ENCODE data around the gene SPRR4.

SPRR4 gene, protein sequence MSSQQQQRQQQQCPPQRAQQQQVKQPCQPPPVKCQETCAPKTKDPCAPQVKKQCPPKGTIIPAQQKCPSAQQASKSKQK

DNA sequence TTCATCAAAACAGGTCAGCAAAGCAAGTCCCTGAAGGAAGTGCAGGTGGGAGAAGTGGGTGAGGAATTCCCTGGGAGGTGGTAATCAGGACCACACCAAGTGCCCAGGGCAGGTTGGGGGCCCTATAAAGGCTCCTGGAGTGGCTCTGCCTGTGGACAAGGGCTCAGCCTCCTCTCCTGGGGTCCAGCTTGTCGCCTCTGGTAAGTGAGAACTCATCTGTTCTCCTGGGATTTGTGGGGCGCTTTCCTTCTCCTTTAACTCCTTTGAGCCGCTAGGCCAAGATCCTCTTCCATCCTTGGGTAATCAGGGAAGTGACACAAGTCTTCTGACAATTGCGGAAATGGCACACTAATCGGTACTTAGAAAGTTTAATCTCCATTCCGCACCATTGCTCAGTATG, at the start of gene SPRR4:
SPRR4 (plus strand) TSS at position 154 of the 400 bp plus-strand sequence. CDS start 1,243 bp downstream, outside the sequence.
- in situ Hi-C loops (cut with HindIII; ENCODE audit: low sequenced_read_pairs): no loop called here

DNA sequence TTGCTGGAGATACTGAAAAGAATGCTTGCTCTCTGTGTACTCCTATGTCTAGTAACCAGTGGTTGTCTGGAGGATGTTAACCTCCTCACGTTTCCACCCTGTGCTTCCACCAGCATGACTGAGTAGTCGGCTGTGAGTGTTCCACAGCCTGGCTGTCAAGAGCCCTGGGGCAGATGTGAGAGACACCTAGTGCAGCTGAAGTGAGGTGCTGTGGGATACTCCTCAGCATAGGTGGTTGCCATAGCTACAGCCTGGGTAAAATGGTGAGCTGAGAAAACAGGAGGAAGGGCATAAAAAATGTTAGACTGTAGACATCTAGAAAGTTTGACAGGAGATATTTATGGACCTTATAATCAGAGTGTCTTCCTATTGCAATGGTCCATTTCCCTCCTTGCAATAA, 46.3 kb upstream of the SPRR4 start:
- in situ Hi-C loops (cut with HindIII; ENCODE audit: low sequenced_read_pairs): no loop called here

DNA sequence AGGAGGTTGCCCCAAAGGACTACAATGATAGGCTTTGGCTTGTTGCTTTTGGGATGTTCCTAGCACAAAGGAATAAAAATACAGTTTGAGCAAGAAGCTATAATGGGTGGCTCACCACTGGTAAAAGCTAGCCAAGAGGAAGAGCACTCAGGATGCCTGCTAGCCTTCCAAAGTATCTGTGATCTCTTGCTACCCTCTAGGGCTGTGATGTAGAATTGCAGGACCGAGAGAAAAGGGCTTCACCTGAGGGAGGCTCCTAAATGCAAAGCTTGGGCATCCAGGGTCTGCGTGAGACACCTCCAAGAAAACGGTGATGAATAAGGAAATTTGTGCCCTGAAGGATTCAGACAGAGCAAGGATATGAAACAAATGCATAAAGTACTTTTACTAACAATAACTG, 44.4 kb upstream of the SPRR4 start:
- in situ Hi-C loops (cut with HindIII; ENCODE audit: low sequenced_read_pairs): no loop called here

DNA sequence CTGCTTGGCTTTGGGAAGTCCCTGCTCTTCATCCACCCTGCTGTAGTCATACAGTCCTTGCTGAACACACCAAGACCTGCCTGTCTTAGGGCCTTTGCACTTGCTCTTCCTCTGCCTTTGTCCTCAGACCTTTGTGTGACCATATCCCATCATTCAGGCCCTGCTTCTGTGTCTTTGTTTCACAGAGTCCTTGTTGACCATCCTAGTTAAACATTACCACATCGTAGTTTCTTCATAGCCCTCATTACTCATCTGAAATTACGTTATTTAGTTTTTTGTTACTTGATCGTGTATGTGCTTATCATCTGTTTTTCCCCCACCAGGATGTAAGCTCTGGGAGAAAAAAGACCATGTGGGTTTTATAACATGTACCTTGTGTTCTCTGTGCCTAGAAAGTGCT, 41.8 kb upstream of the SPRR4 start:
- in situ Hi-C loops (cut with HindIII; ENCODE audit: low sequenced_read_pairs): no loop called here

DNA sequence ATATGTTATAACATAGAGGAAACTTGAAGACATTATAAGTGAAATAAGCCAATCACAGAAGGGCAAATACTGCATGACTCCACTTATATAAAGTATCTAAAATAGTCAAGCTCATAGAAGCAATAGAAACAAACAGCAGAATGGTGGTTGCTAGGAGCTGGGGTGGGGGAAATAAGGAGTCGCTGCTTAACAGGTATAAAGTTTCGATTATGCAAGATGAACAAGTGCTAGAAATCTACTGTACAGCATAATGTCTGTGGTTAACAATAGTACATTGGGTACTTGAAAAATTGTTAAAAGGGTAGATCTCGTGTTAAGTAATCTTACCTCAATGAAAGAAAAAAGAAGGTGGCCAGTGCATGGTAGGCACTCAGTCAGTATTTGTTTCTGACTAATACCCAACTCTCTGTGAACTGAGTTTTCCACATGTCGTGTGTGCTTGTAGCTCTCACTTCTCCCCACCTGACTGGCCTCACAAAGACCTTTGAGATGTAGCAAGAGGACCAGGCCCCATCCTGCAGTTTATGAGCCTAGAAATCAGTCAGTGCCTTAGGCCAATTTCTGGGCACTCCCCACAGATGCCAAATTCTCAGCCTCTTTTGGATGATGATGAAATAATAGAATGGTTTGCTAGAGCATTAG, 38.2 kb upstream of the SPRR4 start:
- in situ Hi-C loops (cut with HindIII; ENCODE audit: low sequenced_read_pairs): no loop called here

DNA sequence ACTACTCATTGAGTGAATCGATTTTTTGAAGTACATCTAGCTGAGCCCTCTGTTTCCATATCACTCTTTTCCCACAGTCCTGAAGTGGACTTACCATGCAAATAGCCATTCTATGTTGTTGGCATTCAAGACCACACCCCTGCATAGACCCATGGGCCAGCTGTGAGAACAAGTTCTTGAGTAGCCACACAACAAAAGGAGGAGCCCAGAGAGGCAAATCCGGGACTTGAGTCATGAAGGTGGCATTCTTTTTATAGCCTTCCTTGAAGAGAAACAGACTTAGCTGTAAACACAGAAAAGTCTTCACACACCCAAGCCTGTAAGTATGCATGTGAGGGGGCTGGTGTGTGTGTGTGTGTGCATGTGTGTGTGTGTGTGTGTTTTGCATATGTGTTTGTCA, 37.3 kb upstream of the SPRR4 start:
- in situ Hi-C loops (cut with HindIII; ENCODE audit: low sequenced_read_pairs): no loop called here

DNA sequence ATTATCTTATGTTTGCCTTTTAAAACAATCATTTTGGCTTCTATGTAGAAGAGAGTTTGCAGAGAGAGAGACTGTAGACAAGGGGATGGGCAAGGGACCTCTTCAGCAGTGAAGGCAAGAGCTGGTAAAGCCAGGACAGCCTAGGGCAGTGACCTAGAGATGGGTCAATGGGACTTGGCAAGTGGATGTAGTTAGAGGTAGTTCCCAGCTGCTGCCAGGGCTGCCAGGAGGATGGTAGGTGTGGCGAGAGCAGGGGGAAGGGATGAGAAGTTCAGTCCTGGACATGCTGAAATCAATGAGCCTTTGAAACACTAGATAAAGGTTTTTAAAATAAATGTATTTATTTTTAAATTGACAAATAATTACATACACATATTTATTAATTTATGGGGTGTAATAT, 29.8 kb upstream of the SPRR4 start:
- in situ Hi-C loops (cut with HindIII; ENCODE audit: low sequenced_read_pairs): no loop called here

DNA sequence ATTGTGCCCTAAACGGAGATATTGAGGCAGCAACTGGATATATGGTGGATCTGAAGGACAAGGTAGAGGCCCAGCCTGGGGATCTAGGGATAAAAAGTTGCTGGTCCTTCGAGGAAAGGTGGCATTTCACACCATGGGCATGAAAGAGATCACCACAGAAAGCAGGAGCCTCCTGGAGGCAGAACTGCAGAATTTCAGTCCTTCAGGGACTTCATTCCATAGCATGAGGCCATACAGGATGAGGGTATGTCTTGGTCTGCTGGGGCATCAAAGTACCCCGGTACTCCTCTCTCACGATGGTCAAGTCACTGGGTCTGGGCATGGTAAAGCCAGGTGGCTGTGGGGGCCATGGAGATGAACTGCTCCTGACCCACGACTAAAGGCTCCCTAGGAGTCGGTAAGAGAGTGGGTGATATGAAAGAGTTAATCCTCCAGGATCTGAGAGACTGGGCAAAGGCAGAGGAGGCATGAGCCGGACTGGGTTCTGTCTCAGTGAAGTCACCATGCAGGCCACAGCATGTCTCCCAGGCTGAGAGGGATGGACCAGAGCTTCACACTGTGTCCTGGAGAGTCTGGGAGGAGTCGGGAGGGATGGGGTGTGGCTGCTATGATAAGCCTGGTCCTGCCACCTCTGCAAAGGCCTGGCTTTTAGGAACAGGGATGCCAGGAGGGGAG, 29.3 kb upstream of the SPRR4 start:
- in situ Hi-C loops (cut with HindIII; ENCODE audit: low sequenced_read_pairs): no loop called here

DNA sequence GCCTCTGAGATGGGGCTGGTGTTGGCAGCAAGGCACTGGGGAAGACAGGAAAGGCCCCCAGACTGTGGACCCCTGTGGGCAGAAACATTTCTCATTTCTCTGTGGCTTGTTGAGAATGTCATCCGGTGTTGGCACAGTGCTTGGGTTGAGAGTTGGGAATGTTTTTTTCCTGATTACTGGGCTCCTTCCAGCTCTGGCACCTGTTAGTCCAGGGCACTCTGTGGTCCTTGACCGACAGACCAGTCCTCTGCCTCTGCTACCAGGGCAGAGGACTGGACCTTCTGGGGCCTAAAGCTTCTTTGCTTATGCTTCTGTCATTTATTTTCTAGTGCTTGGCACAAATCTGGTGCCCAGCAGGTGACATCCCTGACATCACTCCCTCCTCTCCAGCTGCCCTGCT, 28.3 kb upstream of the SPRR4 start:
- in situ Hi-C loops (cut with HindIII; ENCODE audit: low sequenced_read_pairs): no loop called here

DNA sequence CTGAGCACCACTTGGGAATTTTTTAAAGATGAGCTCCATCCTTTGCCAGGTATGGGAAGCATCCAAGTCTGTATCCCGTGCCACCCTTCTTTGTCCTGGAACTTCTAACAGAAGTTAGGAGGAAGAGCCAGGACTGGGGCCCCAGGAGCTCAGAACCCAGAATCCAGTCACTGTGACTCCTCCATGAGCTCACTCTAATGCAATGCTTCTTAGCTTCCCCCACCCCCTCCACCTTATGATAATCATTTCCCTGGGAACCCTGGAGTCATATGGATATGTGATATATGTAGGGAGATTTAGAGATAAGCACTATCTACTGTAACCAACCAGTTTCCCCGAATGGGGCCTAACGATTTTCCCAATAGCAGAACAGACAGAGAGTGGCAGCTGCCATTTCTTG, 24.2 kb upstream of the SPRR4 start:
- in situ Hi-C loops (cut with HindIII; ENCODE audit: low sequenced_read_pairs): no loop called here

DNA sequence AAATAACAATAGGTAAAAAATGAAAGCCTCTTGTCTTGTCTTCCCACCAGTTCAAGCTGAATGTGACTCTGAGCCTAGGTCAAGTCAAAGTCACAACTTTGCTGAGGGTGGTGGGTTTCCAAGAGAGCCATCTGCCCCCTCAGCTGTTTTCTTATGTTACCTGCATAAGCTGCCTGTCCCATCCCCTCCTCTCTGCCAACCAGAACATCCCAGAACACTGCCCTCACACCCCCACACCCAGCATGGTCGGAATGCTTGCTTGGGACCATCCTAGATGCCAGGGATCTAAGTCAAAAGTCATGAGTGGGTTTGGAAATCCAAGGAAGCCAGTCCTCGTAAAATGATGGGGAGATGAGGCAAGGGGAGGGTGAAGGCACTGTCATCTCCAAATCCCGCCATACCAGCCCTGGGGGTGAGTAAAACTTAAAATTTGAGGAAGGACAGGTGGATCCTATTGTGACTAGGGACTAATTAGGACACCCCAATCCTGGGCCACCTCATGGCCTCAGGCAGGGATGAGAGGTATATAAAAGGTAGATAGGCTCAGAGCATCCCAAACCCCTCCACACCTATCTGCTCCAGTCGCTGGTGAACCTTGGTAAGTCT, 23.7 kb upstream of the SPRR4 start, which contains the start of gene SPRR5:
SPRR5 (plus strand) TSS at position 556 of the 606 bp plus-strand sequence. CDS start 1,349 bp downstream, outside the sequence.
- in situ Hi-C loops (cut with HindIII; ENCODE audit: low sequenced_read_pairs): no loop called here

DNA sequence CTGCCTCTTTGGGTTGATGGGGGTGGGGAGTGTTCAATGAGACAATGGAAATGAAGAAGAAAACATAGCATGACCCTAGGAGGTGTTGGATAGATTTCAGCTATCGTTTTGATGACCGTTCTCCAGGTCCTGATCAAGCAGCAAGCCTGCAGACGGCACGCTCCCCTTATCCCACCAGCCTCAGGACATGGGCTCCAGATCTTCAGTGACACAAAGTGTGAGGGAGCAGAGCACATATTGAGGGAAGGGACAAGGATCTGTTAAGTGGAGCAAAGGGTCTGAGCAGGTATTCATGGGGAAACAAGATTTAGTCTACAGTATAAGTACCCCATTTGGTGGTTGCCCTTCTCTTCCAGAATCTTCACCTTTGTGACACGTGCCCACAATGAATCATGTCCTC, 18.7 kb upstream of the SPRR4 start:
- in situ Hi-C loops (cut with HindIII; ENCODE audit: low sequenced_read_pairs): no loop called here

DNA sequence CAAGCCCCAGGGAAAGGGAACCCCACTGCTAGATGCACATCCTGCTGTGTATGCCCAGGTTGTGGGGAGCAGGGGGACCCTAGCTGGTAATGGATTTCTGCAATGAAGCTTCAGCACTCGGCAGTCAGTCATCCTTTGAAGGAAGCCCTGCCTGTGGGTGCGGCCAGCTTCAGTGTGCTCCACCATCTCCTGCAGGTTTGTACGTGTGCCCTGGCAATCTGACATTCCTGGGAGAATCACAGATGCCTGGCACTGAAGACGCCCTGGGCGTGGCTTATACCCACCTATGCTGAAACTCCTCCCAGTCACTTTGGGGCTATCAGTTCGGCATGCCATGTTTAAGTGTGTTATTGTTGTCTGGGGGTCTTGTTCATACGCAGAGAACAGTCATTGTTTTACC, 16.7 kb upstream of the SPRR4 start:
- in situ Hi-C loops (cut with HindIII; ENCODE audit: low sequenced_read_pairs): no loop called here

DNA sequence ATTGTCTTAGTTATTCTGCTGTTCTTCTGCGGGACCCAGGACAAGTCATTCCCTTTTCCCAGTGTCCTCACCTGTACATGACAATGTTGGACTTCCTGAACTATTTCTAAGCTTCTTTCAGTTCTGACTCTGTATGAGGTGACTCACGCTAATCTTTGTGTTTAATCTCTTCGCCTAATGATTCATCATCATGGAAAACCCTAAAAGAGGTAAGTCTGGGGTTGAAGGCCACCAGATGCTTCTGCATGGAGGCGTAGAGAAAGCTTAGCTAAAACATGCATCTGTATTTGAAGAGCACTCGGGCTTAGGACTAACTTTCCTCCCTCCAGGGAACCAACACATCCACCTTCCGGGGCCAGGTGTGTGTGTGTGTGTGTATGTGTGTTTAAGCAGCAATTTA, 16.0 kb upstream of the SPRR4 start:
- in situ Hi-C loops (cut with HindIII; ENCODE audit: low sequenced_read_pairs): no loop called here

DNA sequence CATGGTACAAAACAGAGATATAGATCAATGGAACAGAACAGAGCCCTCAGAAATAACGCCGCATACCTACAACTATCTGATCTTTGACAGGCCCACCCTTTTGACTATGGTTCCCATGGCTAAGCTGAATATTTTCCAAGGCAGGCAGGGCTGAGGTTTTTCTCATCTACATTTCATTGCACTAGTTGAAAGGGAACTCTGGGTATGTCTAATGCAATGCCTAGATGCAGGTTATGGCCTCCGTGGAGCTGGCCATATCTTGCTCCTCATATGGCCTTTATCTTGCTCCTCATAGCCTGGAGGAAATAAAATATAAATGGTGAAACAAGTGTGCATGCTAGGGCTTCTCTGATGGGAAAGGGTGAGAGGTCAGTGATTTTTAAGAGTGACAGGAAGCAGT, 12.9 kb upstream of the SPRR4 start:
- in situ Hi-C loops (cut with HindIII; ENCODE audit: low sequenced_read_pairs): no loop called here

DNA sequence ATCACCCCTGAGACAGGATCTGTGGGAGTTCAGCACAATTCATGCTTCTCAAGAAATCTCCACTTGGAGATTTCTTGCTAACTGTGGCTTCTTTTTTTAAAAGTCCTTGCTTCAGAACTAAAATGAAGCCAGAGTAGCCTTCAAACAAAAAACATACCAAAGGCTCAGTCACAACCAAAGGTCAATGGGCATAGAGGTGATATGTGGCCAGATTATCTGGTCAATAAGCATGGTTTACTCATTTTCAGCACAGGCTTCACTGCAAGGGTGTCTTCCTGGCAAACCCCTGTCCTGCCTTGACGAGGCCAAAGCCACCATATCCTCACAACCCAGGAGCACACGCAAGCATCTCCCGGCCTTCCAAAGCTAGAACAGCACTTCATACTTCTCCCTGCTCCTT, 11.2 kb upstream of the SPRR4 start:
- in situ Hi-C loops (cut with HindIII; ENCODE audit: low sequenced_read_pairs): no loop called here

DNA sequence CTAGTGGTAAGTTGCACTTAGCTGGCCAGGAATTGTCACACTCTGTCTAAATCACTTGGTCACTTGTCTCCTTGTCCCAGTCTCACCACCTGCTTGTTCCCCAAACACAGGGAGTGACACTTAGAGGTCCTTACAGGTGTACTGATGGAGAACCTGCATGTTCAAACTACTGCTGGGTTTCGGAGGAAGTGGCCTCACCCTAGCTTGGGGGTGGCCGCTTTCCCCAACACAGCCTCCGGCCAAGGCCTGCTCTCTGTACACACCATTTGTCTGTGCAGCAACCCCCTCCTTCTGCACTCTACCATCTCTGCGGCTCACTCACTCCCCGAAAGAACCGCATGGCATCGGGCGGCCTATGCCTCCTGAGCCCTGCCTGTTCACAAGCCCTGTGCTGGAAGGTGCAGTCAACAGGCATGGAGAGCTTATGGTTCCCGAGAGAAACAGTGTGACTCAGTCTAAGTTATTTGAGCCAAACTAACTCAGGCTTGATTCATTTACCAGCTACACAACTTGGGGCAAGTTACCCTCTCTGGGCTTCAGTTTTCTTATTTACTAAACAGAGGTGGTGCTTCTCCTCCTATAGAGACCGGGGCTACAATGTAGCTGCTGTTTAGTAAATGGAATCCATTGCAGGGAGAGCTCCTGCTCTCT, 10.5 kb upstream of the SPRR4 start:
- in situ Hi-C loops (cut with HindIII; ENCODE audit: low sequenced_read_pairs): no loop called here

DNA sequence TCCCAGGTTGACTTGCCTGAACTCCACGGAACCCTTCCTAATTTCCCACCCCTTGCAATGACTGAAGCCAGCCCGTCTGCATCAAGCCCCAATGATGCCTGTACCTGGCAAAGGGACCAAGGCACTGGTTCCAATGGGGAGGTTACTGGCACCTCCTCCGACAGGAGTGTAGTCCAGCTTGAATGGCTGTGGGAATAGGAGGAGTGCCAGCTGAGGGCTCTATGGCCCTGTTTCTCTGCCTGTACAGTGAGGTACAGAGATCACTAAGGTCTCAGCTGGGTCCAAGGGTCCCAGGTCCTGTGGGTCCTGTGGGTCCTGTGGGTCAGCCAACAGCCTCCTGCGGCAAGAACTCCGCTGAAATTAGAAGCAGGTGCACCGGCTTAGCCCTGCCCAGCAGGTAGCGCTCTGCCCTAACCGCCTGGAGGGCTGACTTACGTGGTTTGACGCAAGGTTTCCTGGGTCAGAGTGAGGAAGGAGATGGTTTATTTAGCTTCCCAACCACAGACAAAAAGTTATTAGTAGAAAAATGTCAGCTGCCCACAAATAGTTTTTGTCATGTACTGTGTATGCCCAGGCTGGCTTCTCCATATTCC, 9.9 kb upstream of the SPRR4 start:
- in situ Hi-C loops (cut with HindIII; ENCODE audit: low sequenced_read_pairs): no loop called here

DNA sequence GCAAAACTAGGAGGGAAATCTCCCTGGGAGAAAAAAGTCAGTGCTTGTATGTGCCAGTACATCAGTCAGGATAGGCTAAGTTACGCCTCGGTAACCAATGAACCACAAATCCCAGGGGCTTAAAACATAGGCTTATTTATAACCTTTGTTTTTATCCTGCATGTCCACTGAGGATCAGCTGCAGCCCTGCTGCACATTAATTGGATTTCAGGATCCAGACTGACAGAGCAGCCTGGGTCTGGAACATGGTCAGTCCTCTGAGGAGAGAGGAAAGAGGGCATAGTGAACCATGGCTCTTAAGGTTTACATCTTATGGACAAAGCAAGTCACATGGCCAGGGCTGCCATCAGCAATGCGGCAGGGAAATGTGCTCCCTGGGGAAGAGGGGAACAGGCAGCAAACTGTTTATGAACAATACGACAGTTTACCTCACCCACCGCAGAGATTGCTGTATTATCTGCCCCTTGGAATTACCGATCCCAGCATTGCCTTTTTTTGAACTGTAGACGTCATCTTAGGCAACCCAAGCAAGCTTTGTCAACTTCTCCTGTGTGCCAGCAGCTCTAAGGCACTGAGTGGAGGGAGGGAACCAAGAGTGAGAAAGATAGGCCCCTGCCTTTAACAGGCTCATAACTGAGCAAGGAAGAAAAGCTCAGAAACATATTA, 9.1 kb upstream of the SPRR4 start:
- in situ Hi-C loops (cut with HindIII; ENCODE audit: low sequenced_read_pairs): no loop called here

DNA sequence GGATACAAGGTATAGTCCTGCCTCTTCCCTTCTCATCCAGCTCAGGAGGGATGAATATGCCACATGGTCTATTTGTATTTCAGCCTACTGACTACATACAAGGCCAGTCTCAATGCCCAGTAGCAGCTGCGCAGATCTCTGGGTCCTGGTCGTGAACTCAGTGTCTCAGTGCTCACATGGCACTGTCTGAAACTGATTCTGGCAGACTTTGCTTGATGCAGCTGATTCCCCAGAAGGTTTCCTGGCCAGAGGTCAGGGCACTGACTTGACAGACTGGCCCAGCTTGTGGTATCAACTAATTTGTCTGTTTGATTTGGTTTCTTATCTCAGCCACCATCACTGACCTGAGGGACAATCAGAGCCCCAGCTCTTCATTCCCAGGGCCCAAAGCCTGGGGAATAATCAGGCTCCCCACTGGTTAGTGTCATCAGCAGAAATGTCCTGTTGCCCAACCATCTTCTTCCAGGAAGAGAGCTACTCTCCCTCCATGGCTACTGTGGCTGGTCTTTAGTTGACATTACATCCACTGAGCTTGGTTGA, 7.5 kb upstream of the SPRR4 start:
- in situ Hi-C loops (cut with HindIII; ENCODE audit: low sequenced_read_pairs): no loop called here

Measured in DLD1 (cell line).